HEK293 (cell line): ENCODE results near the gene ZC2HC1C.

ENCODE experiments used
- CTCF ChIA-PET: fragments of 350-600 bp; formaldehyde crosslinking; extraction: SDS; loops from one replicate; lab custom pipeline; 2021; ENCODE audit warnings: antibody characterized with exemption; lab: Yijun Ruan, JAX
- POLR2A ChIA-PET: fragments of 300-600 bp; formaldehyde crosslinking; extraction: SDS; loops from one replicate; lab custom pipeline; 2020; ENCODE audit warnings: antibody characterized with exemption, inconsistent platforms; lab: Yijun Ruan, JAX
- H3K27ac ChIP-seq: fragments of 200-500 bp; sonication (Bioruptor generic); 2 replicates; pipeline ENCODE4 v1.5.1; 2014; ENCODE audit warnings: low read depth, low read length, control low read depth, inconsistent platforms; ENCODE audit errors: extremely low read depth
- H3K36me3 ChIP-seq, 2 experiments: fragments of 200-500 bp in 1 of 2; sonication (Bioruptor generic) in 1 of 2; 1 replicate in 1 of 2; 2 replicates in 1 of 2; pipeline ENCODE4 v1.5.1; 2014 to 2017; ENCODE audit warnings: inconsistent platforms in 2 of 2, low read length in 2 of 2; ENCODE audit not compliant: control insufficient read depth in 2 of 2, insufficient read depth in 1 of 2
- H3K4me1 ChIP-seq: fragments of 200-500 bp; sonication (Bioruptor generic); 2 replicates; pipeline ENCODE4 v1.5.1; 2014; ENCODE audit warnings: mild to moderate bottlenecking, low read length, inconsistent platforms; ENCODE audit not compliant: control insufficient read depth, insufficient read depth
- H3K4me3 ChIP-seq: 2 replicates; pipeline ENCODE4 v1.5.1; 2011; ENCODE audit warnings: low read depth, mild to moderate bottlenecking, control low read depth, low read length, moderate library complexity
- H3K9me3 ChIP-seq: fragments of 200-500 bp; sonication (Bioruptor generic); 2 replicates; pipeline ENCODE4 v1.5.1; 2014; ENCODE audit warnings: low read depth, low read length, inconsistent platforms; ENCODE audit not compliant: control insufficient read depth, insufficient read depth
- EGR2 ChIP-seq: fragments of 450-650 bp; formaldehyde crosslinking; IDR thresholded peaks from 2 replicates; pipeline ENCODE4 v1.5.1; 2016; ENCODE audit warnings: low read depth, missing biosample characterization, missing genetic modification characterization
- HOXA7 ChIP-seq: sonication (generic); formaldehyde crosslinking; IDR thresholded peaks from 2 replicates; pipeline ENCODE4 v1.8.1; 2022; ENCODE audit warnings: missing genetic modification reagents, borderline replicate concordance
- KLF16 ChIP-seq: fragments of 450-650 bp; formaldehyde crosslinking; IDR thresholded peaks from 2 replicates; pipeline ENCODE4 v1.5.1; 2017; ENCODE audit warnings: missing biosample characterization, missing genetic modification characterization
- OSR2 ChIP-seq: fragments of 450-650 bp; formaldehyde crosslinking; IDR thresholded peaks from 2 replicates; pipeline ENCODE4 v1.5.1; 2016; ENCODE audit warnings: missing biosample characterization, missing genetic modification characterization
- PRDM1 ChIP-seq: fragments of 450-650 bp; formaldehyde crosslinking; IDR thresholded peaks from 2 replicates; pipeline ENCODE4; 2016; ENCODE audit warnings: missing biosample characterization, missing genetic modification characterization
- SP2 ChIP-seq: fragments of 450-650 bp; formaldehyde crosslinking; IDR thresholded peaks from 2 replicates; pipeline ENCODE4 v1.5.1; 2016; ENCODE audit warnings: missing biosample characterization, missing genetic modification characterization
- ZBTB1 ChIP-seq: fragments of 450-650 bp; formaldehyde crosslinking; IDR thresholded peaks from 2 replicates; pipeline ENCODE4 v1.5.1; 2016; ENCODE audit warnings: missing biosample characterization, missing genetic modification characterization
- ZEB2 ChIP-seq: fragments of 450-650 bp; formaldehyde crosslinking; IDR thresholded peaks from 2 replicates; pipeline ENCODE4 v1.5.1; 2016; ENCODE audit warnings: missing biosample characterization, missing genetic modification characterization
- ZFP3 ChIP-seq: fragments of 450-650 bp; formaldehyde crosslinking; IDR thresholded peaks from 2 replicates; pipeline ENCODE4 v1.5.1; 2016; ENCODE audit warnings: low read depth, missing biosample characterization, missing genetic modification characterization
- ZNF138 ChIP-seq: fragments of 450-650 bp; formaldehyde crosslinking; IDR thresholded peaks from 2 replicates; pipeline ENCODE4 v1.5.1; 2016; ENCODE audit warnings: missing biosample characterization, missing genetic modification characterization, borderline replicate concordance
- ZNF140 ChIP-seq: fragments of 450-650 bp; formaldehyde crosslinking; IDR thresholded peaks from 2 replicates; pipeline ENCODE4 v1.5.1; 2016; ENCODE audit warnings: missing biosample characterization, missing genetic modification characterization
- ZNF211 ChIP-seq: fragments of 450-650 bp; formaldehyde crosslinking; IDR thresholded peaks from 2 replicates; pipeline ENCODE4 v1.5.1; 2016; ENCODE audit warnings: low read depth, missing biosample characterization, missing genetic modification characterization
- ZNF239 ChIP-seq: fragments of 450-650 bp; formaldehyde crosslinking; IDR thresholded peaks from 2 replicates; pipeline ENCODE4 v1.5.1; 2016; ENCODE audit warnings: missing biosample characterization, missing genetic modification characterization
- ZNF26 ChIP-seq: fragments of 450-650 bp; formaldehyde crosslinking; IDR thresholded peaks from 2 replicates; pipeline ENCODE4 v1.5.1; 2016; ENCODE audit warnings: missing biosample characterization, missing genetic modification characterization
- ZNF266 ChIP-seq: fragments of 450-650 bp; formaldehyde crosslinking; IDR thresholded peaks from 2 replicates; pipeline ENCODE4 v1.5.1; 2016; ENCODE audit warnings: missing biosample characterization, missing genetic modification characterization, low read depth
- ZNF48 ChIP-seq: fragments of 450-650 bp; formaldehyde crosslinking; IDR thresholded peaks from 2 replicates; pipeline ENCODE4 v1.5.1; 2016; ENCODE audit warnings: missing biosample characterization, missing genetic modification characterization
- ZNF544 ChIP-seq: fragments of 450-650 bp; formaldehyde crosslinking; IDR thresholded peaks from 2 replicates; pipeline ENCODE4 v1.5.0; 2017; ENCODE audit warnings: missing biosample characterization, missing genetic modification characterization
- ZNF561 ChIP-seq: fragments of 450-650 bp; IDR thresholded peaks from 2 replicates; pipeline ENCODE4 v1.5.1; 2018; ENCODE audit warnings: missing biosample characterization, missing genetic modification characterization, borderline replicate concordance
- ZNF658 ChIP-seq: fragments of 450-650 bp; formaldehyde crosslinking; IDR thresholded peaks from 2 replicates; pipeline ENCODE4; 2016; ENCODE audit warnings: missing biosample characterization, missing genetic modification characterization
- ZNF76 ChIP-seq: fragments of 450-650 bp; formaldehyde crosslinking; IDR thresholded peaks from 2 replicates; pipeline ENCODE4; 2016; ENCODE audit warnings: low read depth, missing biosample characterization, missing genetic modification characterization, borderline replicate concordance
- ZSCAN4 ChIP-seq: fragments of 450-650 bp; formaldehyde crosslinking; IDR thresholded peaks from 2 replicates; pipeline ENCODE4 v1.5.1; 2017; ENCODE audit warnings: missing biosample characterization, missing genetic modification characterization
- ZSCAN5A ChIP-seq: fragments of 450-650 bp; formaldehyde crosslinking; IDR thresholded peaks from 2 replicates; pipeline ENCODE4 v1.5.1; 2016; ENCODE audit warnings: missing biosample characterization, missing genetic modification characterization
- TF ChIP-seq, protein P1 (sequence below): fragments of 450-650 bp; IDR thresholded peaks from 2 replicates; pipeline ENCODE4 v1.5.1; 2018; ENCODE audit warnings: missing biosample characterization, missing genetic modification characterization
- TF ChIP-seq, protein P2 (sequence below): fragments of 450-650 bp; formaldehyde crosslinking; conservative IDR thresholded peaks from 2 replicates; pipeline ENCODE4 v1.5.1; 2016; ENCODE audit warnings: low read depth, missing biosample characterization, missing genetic modification characterization
- TF ChIP-seq, protein P3 (sequence below): fragments of 450-650 bp; formaldehyde crosslinking; IDR thresholded peaks from 2 replicates; pipeline ENCODE4 v1.5.1; 2016; ENCODE audit warnings: missing biosample characterization, missing genetic modification characterization

The ZC2HC1C gene

DNA sequence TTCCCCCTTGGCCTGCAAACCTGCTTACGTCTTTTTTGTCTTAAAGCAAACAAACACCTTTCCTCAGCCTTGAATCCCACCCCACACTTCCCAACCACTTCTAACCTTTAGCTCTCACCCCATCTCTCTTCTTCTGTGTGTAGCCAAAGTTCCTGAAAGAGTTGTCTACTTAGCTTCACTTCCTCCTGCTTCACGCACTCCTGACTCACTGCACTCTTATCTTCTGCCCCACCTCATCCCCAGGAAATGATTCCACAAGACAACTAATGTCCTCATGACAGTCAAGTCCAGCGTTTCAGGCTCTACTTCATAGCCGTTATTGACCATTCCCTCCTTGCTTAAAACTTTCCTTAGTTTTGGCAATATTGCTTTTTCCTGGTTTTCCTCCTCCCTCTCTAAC is 44.4 kb upstream of the ZC2HC1C start:
- no peaks in the 10 kb centered on the region for H3K9me3 ChIP-seq
- ChIA-PET POLR2A (interaction anchor here (1.6 kb wide), 1 partner anchor 44 kb away, joined by 5 read pairs; the partner anchor contains the start of gene ZC2HC1C), CTCF (interaction anchor here (1.3 kb wide), 2 partner anchors 80 to 83 kb away, joined by 3 to 5 read pairs; no protein-coding TSS in a partner anchor)
- no peaks in the 10 kb centered on the region for H3K4me1 ChIP-seq
- no peak overlapping the region for H3K27ac ChIP-seq
- no peak for TF ChIP-seq ZNF266 (tag by site-specific recombination)
- TF ChIP-seq ZSCAN5A (tag by site-specific recombination): no peak
- no peak for TF ChIP-seq ZSCAN4 (tag by site-specific recombination)
- no peak for TF ChIP-seq ZNF658 (tag by site-specific recombination)
- no peak for TF ChIP-seq HOXA7
- no peak for TF ChIP-seq ZEB2 (tag by site-specific recombination)
- TF ChIP-seq EGR2 (tag by site-specific recombination): no peak
- TF ChIP-seq OSR2 (tag by site-specific recombination): no peak
- no peak for TF ChIP-seq ZBTB1 (tag by site-specific recombination)
- TF ChIP-seq ZNF48 (tag by site-specific recombination): no peak
- no peak for TF ChIP-seq KLF16 (tag by site-specific recombination)
- no peak for TF ChIP-seq ZNF76 (tag by site-specific recombination)
- no peak for TF ChIP-seq ZFP3 (tag by site-specific recombination)
- TF ChIP-seq ZNF544: no peak
- TF ChIP-seq SP2 (tag by site-specific recombination): no peak
- TF ChIP-seq PRDM1 (tag by site-specific recombination): no peak
- TF ChIP-seq ZNF138 (tag by site-specific recombination): no peak
- no peak for TF ChIP-seq ZNF239 (tag by site-specific recombination)
- H3K4me3 ChIP-seq: no peak overlapping the region
- H3K36me3 ChIP-seq: peaks cover 26 to 30% of the 10 kb centered on the region in 2 experiments

DNA sequence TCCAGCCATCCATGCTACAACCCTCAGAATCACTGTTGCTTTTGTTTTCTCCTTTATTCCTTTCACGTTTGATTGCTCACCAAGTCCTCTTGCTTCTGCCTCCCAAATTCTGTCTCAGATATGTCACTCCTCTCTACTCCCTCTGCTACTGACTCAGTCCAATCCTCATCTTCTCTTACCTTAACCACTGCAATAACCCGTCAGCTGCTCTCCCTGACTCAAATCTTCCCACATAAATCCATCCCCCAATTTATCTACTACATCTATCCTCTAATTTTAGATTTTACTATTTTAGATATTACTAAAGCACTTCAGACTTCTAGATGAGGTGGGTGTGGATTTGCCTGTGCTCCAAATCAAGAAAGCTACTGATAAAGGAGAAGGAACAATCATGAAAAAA is 43.6 kb upstream of the ZC2HC1C start:
- TF ChIP-seq, protein P1, sequence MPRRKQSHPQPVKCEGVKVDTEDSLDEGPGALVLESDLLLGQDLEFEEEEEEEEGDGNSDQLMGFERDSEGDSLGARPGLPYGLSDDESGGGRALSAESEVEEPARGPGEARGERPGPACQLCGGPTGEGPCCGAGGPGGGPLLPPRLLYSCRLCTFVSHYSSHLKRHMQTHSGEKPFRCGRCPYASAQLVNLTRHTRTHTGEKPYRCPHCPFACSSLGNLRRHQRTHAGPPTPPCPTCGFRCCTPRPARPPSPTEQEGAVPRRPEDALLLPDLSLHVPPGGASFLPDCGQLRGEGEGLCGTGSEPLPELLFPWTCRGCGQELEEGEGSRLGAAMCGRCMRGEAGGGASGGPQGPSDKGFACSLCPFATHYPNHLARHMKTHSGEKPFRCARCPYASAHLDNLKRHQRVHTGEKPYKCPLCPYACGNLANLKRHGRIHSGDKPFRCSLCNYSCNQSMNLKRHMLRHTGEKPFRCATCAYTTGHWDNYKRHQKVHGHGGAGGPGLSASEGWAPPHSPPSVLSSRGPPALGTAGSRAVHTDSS: no peak
- TF ChIP-seq, protein P2, sequence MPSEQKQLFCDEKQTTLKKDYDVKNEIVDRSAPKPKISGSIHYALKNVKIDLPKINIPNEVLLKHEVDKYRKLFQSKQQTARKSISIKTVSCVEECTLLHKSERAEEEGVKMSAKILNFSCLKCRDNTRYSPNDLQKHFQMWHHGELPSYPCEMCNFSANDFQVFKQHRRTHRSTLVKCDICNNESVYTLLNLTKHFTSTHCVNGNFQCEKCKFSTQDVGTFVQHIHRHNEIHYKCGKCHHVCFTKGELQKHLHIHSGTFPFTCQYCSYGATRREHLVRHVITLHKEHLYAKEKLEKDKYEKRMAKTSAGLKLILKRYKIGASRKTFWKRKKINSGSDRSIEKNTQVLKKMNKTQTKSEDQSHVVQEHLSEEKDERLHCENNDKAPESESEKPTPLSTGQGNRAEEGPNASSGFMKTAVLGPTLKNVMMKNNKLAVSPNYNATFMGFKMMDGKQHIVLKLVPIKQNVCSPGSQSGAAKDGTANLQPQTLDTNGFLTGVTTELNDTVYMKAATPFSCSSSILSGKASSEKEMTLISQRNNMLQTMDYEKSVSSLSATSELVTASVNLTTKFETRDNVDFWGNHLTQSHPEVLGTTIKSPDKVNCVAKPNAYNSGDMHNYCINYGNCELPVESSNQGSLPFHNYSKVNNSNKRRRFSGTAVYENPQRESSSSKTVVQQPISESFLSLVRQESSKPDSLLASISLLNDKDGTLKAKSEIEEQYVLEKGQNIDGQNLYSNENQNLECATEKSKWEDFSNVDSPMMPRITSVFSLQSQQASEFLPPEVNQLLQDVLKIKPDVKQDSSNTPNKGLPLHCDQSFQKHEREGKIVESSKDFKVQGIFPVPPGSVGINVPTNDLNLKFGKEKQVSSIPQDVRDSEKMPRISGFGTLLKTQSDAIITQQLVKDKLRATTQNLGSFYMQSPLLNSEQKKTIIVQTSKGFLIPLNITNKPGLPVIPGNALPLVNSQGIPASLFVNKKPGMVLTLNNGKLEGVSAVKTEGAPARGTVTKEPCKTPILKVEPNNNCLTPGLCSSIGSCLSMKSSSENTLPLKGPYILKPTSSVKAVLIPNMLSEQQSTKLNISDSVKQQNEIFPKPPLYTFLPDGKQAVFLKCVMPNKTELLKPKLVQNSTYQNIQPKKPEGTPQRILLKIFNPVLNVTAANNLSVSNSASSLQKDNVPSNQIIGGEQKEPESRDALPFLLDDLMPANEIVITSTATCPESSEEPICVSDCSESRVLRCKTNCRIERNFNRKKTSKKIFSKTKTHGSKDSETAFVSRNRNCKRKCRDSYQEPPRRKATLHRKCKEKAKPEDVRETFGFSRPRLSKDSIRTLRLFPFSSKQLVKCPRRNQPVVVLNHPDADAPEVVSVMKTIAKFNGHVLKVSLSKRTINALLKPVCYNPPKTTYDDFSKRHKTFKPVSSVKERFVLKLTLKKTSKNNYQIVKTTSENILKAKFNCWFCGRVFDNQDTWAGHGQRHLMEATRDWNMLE (tag by site-specific recombination): no peak
- no peak for TF ChIP-seq ZNF211
- TF ChIP-seq ZNF561: no peak
- TF ChIP-seq ZNF140: no peak
- TF ChIP-seq, protein P3, sequence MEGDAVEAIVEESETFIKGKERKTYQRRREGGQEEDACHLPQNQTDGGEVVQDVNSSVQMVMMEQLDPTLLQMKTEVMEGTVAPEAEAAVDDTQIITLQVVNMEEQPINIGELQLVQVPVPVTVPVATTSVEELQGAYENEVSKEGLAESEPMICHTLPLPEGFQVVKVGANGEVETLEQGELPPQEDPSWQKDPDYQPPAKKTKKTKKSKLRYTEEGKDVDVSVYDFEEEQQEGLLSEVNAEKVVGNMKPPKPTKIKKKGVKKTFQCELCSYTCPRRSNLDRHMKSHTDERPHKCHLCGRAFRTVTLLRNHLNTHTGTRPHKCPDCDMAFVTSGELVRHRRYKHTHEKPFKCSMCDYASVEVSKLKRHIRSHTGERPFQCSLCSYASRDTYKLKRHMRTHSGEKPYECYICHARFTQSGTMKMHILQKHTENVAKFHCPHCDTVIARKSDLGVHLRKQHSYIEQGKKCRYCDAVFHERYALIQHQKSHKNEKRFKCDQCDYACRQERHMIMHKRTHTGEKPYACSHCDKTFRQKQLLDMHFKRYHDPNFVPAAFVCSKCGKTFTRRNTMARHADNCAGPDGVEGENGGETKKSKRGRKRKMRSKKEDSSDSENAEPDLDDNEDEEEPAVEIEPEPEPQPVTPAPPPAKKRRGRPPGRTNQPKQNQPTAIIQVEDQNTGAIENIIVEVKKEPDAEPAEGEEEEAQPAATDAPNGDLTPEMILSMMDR (tag by site-specific recombination): no peak
- TF ChIP-seq OSR2 (tag by site-specific recombination): no peak
- TF ChIP-seq ZNF26: no peak
- ChIA-PET POLR2A (no interaction called here), CTCF (no interaction called here)
- H3K27ac ChIP-seq: no peak overlapping the region
- H3K36me3 ChIP-seq: peaks cover 27 to 37% of the 10 kb centered on the region in 2 experiments
- H3K9me3 ChIP-seq: no peaks in the 10 kb centered on the region
- no peak overlapping the region for H3K4me3 ChIP-seq
- H3K4me1 ChIP-seq: no peaks in the 10 kb centered on the region
